Measurements from ENCODE around the gene PLXNA4.

Gene PLXNA4

DNA sequence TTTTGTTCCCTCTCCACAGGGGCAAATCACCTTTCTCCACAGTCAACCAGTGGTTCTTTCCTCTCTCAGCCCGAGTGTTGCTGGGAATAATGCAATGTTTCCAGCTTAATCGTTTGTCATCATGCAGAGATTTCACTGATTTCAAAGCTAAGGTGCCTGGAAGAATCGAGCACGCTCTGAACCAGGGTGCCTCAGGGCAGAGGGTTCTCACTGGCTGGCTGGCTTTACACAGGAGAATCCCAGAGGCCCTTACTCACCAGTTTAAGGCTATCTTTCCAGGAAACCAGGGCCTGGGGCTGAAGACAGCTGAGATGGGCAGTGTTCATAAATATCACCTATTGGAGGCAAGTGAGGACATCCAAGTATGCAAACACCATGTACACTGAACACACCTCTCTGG is 21.8 kb downstream of the PLXNA4 start:
- TF ChIP-seq, protein P1, sequence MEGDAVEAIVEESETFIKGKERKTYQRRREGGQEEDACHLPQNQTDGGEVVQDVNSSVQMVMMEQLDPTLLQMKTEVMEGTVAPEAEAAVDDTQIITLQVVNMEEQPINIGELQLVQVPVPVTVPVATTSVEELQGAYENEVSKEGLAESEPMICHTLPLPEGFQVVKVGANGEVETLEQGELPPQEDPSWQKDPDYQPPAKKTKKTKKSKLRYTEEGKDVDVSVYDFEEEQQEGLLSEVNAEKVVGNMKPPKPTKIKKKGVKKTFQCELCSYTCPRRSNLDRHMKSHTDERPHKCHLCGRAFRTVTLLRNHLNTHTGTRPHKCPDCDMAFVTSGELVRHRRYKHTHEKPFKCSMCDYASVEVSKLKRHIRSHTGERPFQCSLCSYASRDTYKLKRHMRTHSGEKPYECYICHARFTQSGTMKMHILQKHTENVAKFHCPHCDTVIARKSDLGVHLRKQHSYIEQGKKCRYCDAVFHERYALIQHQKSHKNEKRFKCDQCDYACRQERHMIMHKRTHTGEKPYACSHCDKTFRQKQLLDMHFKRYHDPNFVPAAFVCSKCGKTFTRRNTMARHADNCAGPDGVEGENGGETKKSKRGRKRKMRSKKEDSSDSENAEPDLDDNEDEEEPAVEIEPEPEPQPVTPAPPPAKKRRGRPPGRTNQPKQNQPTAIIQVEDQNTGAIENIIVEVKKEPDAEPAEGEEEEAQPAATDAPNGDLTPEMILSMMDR (IDR thresholded peaks at IDR 0.05; ENCODE audit: control extremely low read depth, extremely low read depth, low read depth, missing control alignments), result no peak
- ChIA-PET POLR2A (no interaction called here), CTCF (interaction anchor here (1.2 kb wide), 1 partner anchor 29 kb away, joined by 3 read pairs; no protein-coding TSS in a partner anchor)
- no peak for DNase-seq (ENCODE audit: extremely low spot score)

DNA sequence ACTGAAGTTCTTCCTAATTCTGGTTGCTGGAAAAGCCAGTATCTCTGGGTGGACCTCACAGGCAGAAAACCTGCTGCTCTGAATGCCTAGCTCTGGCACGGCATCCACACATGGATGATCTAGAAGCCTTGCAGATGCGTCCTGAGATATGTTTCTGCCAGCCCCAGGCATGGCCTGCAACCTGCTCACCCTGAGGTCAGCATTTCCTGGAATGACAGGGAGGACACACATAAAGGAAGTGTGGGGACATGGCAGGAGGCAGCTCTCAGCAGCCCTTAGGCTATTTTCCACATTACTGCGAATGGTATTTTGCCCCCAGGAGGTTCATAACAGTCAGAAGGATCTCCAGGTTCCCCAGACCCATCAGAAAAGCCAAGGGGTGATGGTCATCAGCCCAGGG is 23.2 kb downstream of the PLXNA4 start:
- TF ChIP-seq, protein P1 (IDR thresholded peaks at IDR 0.05; ENCODE audit: control extremely low read depth, extremely low read depth, low read depth, missing control alignments), result no peak
- no peak for DNase-seq (ENCODE audit: extremely low spot score)
- ChIA-PET POLR2A (no interaction called here), CTCF (interaction anchor here (1.8 kb wide), 1 partner anchor 27 kb away, joined by 7 read pairs; no protein-coding TSS in a partner anchor)

DNA sequence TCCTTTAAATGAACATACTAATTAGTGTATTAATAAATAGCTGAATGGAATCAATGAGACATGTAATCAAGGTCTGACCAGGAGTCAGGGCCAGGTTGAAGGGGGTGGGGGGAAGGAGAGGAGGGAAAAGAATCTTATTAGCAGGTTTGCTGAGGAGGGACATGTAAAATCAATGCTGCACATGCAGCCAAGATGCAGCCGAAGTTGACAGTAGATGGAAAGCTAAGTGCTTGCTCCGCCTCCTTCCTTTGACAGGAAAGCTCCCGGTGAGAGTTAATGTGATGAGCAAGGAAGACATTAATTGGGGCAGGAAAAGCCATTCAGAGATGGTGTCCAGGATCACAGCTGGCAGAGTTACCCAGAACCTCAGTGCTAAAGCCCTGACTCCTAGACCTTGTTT is 24.4 kb downstream of the PLXNA4 start:
- ChIA-PET POLR2A (no interaction called here), CTCF (interaction anchor here (1.8 kb wide), 1 partner anchor 29 kb away, joined by 7 read pairs; no protein-coding TSS in a partner anchor)
- TF ChIP-seq, protein P1 (IDR thresholded peaks at IDR 0.05; ENCODE audit: control extremely low read depth, extremely low read depth, low read depth, missing control alignments), result no peak
- no peak for DNase-seq (ENCODE audit: extremely low spot score)

DNA sequence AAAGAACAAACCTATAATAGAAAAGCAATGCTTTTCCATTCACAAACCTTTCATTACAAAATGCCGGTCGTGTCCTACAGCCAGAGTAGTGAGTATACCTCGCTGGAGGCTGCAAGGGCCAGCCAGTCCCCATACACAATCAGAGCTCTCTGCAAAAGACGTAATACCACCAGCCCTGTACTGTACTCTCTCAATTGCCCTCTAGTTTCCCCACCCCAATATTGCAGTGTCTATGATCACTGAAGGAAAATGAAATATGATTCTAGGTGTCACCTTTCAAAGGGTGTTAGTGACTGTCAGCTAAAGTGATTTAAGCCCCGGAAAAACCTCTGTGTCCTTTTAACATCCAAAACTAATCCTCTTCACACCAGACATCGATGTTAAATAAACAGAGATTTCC is 24.8 kb downstream of the PLXNA4 start:
- ChIA-PET POLR2A (no interaction called here), CTCF (interaction anchor here (1.8 kb wide), 1 partner anchor 29 kb away, joined by 7 read pairs; no protein-coding TSS in a partner anchor)
- DNase-seq (ENCODE audit: extremely low spot score), result no peak
- TF ChIP-seq, protein P1 (IDR thresholded peaks at IDR 0.05; ENCODE audit: control extremely low read depth, extremely low read depth, low read depth, missing control alignments), result no peak

DNA sequence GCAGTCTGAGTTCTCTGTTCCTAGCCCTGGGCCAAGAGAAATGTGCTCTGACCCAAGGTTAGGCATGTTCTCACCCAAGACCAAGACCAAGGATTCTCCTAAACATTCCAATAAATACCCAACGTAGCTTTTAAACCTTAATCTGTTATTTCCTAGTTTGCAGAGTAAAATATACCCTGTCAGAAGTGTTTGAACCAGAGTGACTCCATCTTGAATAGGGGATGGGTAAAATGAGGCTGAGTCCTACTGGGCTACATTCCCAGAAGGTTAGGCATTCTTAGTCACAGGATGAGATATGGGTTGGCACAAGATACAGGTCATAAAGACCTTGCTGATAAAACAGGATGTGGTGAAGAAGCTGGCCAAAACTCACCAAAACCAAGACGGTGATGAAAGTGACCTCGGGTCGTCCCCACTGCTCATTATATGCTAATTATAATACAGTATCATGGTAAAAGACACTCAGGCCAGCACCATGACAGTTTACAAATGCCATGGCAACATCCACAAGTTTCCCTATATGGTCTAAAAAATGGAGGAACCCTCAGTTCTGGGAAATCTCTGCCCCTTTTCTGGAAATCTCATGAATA is 27.7 kb downstream of the PLXNA4 start:
- POLR2A ChIA-PET, result no interaction called here
- DNase-seq (ENCODE audit: extremely low spot score), result no peak
- TF ChIP-seq, protein P1 (IDR thresholded peaks at IDR 0.05; ENCODE audit: control extremely low read depth, extremely low read depth, low read depth, missing control alignments), result no peak
- CTCF ChIA-PET, result no interaction called here

DNA sequence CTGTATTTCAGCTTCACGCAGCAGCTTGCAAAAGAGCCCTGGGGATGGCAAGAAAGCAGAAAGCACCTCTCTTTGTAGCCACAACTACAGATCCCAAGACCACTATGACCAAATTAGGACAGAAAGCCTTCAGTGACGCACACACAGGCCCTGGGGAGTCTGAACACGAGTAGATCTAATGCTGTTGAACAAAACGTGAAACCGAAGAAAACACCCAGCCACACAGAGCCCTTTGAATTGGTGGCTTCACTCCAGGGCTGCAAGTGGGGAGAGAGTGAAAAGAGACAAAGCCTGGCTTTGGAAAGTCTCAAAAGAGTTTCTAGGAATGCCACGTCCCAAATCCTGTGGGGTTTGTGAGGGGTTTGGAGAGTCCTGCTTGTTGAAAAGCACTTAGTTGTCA is 28.4 kb downstream of the PLXNA4 start:
- ChIA-PET POLR2A (no interaction called here), CTCF (no interaction called here)
- TF ChIP-seq, protein P1 (IDR thresholded peaks at IDR 0.05; ENCODE audit: control extremely low read depth, extremely low read depth, low read depth, missing control alignments), result no peak
- no peak for DNase-seq (ENCODE audit: extremely low spot score)
